ENCODE measurements around the gene FBXO42.

Gene FBXO42

DNA sequence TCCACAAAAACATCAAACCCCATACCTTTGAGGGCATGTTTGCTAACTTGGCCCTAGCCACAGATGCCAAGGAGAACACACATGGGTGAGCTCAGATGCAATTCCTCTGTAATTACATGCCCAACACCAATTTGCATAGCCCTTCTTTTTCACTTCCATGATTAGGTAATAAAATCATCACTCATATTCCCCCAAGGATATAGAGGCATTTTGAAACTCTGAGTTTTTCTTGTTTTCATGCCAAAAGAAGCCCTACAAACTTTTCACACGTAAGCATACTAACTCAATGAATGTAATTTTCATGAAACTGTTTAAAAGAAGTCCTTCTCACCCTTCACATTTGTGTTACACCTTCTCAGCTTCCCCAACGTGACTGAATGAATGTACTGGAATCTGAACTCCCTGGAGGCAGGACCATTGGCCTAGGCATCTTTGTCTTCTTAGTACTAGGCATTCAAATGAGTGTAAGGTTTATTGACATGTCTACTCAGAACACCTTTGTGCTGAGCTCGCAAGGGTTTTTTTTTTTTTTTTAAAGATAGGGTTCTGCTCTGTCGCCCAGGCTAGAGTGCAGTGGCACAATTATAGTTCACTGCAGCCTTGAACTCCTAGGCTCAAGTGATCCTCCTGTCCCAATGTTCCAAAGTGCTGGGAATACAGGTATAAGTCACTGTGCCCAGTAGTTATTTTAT lies 31.0 kb downstream of the FBXO42 start:
- no peak for DNase-seq

GRCh38 chr1:16318555-16318954 lies 33.7 kb downstream of the FBXO42 start:
- no peak for DNase-seq

GRCh38 chr1:16315437-16315836 lies 36.8 kb downstream of the FBXO42 start:
- DNase-seq = no peak

GRCh38 chr1:16307222-16307621 lies 45.1 kb downstream of the FBXO42 start:
- no peak for DNase-seq

DNA sequence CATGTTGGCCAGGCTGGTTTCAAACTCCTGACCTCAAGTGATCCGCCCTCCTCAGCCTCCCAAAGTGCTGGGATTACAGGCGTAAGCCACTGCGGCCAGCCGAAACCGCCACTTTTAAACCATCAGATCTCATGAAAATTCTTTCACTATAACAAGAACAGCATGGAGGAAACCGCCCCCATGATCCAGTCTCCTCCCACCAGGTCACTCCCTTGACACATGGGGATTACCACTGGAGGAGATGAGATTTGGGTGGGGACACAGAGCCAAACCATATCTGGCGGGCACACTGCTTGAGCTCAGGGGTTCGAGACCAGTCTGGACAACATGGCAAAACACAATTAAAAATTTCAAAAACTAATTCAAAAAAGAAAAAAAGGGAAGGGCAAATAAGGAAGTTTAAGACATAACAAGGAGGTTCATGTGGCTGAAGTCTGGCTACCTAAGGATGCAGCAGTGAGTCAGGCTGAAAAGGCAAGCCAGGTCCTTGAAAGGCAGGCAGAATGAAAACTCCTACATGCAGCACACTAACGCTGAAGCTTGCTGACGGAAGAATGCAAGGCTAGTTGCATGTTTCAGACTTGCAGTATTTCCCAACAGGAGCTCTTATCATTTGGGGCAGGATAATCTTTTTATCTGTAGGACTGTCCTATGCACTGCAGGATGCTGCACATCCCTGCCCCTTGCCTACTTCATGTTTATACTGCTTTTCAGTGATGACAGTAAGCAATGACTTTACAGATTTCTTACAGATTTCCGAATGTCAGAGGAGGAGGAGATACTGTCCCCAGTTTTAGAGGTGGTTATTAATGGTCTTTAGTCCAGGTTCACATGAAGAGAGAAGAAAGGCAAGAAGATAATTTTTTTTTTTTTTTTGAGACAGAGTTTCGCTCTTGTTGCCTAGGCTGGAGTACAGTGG lies 49.3 kb downstream of the FBXO42 start:
- DNase-seq = no peak

DNA sequence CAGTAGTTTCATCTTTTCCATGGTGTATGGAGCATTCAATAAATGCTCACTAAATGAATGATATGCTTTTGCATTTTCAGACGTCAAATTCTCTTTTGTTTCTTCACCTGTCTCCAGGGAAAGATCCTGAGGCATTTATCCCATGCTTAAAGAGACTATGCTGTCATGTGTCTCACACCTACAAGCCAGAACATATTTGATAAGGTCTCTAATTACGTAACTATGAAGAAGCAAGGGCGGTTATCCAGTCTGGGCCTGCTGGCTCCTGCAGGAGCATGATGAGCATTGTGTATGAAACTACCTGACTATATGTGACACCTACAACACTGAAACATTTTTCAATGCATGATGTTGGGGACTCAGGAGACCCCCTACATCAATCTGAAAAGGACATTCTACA lies 51.8 kb downstream of the FBXO42 start:
- no peak for DNase-seq

GRCh38 chr1:16298653-16299052 lies 53.6 kb downstream of the FBXO42 start:
- no peak for DNase-seq

- no peak for DNase-seq
These were observed 55.6 kb downstream of the FBXO42 start for GRCh38 chr1:16296643-16297042.

DNA sequence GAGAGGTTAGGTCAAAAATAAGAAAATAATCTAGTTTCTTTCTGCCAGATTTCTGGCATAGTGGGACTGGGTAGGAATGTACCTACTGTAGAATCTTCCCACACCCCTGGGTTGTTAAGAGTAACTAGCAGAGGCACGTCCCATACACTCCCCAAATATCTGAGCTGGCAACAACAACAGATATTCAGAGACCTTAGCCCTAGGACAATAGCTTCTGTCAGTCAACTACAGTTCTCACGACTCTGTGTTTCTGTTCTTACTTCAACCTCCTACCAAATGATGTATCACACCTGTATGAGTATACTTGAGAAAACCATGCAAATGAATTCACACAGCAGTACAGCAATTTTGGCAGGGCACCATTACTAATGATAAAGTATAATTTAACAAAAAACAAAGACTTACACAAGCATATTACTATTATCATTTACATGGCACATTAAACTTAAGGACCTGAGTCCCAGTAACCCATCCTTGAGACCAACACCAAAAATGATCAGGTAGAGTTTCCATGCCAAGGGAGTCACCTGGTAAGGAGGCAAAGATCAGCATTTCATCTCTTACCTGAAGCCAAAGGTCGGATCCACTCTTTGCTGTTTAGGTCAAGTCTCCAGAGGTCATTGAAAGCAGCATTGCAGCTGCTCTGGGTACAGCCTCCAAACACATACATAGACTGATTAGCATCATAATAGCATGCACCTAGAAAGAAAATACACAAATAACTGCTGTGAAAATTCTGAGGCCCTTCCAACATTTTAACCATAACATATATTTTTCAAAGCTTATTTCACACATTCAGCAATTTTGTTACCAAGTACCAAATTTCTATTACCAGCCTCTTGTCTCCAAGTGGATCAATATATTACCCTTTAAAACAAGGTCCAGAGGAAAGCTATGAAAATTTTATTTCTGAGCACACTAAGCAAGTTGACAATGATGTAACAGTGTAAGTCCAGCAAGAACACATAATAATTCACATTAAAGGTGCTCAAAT lies 57.8 kb downstream of the FBXO42 start:
- DNase-seq = no peak

DNA sequence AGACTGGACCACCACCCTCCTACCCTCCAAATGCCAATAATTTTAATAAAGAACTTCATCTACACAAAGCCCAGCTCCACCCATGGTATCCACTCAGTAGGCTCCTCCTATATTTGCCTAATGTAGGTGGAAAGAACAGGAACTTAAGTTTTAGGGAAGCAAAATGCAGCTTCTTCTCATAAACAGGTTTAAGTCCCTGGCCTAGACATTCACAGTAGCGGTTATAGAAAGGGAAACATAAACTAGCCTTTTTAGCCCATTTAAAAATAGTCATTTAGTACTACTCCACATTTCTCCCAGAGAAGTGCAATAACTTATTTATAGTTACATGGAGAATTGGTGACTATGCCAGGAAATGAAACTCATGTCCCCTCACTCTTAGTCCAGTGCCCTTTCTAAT lies 58.7 kb downstream of the FBXO42 start:
- no peak for DNase-seq

- DNase-seq = no peak
These were observed 59.5 kb downstream of the FBXO42 start for GRCh38 chr1:16292739-16293138.

GRCh38 chr1:16289959-16290358 lies 62.3 kb downstream of the FBXO42 start:
- DNase-seq = no peak

GRCh38 chr1:16286122-16286521 lies 66.2 kb downstream of the FBXO42 start:
- DNase-seq = no peak

- DNase-seq = no peak
These were observed 70.5 kb downstream of the FBXO42 start for GRCh38 chr1:16281765-16282164.

DNA sequence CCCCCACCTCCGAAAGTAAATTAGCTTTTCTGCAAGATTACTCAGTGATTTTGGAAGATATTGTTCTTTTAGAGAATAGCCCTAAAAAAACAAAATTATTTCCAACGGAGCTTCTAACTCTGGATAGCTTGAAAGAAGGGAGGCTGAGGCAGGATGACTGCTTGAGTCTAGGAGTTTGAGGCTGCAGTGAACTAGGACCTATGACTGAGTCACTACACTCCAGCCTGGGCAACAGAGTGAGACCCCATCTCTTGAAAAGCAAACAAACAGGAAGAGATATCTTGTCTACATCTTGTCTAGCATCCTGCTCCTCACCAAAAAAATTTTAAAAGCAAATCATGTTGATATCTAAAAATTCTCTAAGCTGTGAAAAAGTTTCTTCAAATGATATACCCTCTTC lies 73.1 kb downstream of the FBXO42 start:
- no peak for DNase-seq

GRCh38 chr1:16276302-16277030 lies 75.8 kb downstream of the FBXO42 start:
- DNase-seq = no peak

DNA sequence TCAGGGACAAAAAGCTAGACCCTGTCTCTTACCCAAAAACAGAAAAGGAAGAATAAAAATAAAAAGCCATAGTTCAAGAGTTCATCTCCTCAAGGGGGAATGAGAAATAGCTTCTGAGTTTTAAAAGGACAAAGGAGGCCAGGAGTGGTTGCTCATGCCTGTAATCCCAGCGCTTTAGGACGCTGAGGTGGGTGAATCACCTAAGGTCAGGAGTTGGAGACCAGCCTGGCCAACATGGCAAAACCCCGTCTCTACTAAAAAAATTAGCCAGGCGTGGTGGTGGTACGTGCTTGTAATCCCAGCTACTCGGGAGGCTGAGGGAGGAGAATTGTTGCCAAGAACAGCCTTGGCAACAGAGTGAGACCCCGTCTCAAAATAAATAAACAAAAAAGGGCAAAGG lies 76.7 kb downstream of the FBXO42 start:
- no peak for DNase-seq

DNA sequence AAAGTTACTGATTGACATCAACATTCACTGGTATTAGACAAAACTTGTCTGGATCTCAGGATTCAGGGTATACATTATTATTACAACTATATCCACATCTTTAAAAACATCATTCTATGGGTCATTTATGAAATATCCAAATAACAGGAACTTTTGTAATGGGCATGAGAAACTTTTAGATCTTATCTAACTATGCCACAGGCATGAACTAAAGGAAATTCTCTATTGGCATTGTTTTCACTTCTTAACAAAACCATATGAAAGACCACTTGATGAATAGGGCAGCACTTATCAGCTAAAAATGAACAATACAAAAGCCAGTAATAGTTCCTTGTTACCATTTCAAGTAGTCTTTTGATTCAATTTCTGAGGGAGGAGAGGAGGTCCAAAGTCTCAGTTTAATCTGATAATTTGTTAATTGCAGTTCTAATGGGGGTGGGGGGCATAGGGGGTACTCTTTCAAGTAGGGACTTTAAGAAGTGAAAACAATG lies 84.5 kb downstream of the FBXO42 start:
- no peak for DNase-seq

- no peak for DNase-seq
These were observed 85.7 kb downstream of the FBXO42 start for GRCh38 chr1:16266411-16267118.

- no peak for DNase-seq
These were observed 90.2 kb downstream of the FBXO42 start for GRCh38 chr1:16262067-16262466.

DNA sequence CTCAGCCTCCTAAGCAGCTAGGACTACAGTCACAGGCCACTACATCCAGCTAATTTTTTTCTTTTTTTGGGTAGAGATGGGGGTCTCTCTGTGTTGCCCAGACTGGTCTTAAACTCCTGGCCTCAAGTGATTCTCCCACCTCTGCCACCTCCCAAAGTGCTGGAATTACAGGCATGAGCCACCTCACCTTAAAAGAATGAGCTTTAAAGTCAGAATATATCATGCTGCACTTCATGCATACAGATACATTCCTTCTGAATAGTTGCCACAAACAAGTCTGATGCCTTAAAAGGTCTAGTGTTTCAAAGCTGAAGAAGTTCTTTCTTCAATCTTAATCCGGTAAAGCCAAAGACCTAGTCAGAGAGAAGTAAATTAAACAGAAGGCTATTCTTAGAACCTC lies 91.5 kb downstream of the FBXO42 start:
- no peak for DNase-seq

Data from cortex of kidney (tissue), 1 donor.